ENCODE data around the gene ITGA1. TPM values are rescaled to one million over a fixed set of nuclear protein-coding genes. Genes with fewer than 3 reads are reported as not detected.

ITGA1 gene
- polyA plus RNA-seq, 3 donors: 0.33 to 0.89 (median 0.79) TPM

DNA sequence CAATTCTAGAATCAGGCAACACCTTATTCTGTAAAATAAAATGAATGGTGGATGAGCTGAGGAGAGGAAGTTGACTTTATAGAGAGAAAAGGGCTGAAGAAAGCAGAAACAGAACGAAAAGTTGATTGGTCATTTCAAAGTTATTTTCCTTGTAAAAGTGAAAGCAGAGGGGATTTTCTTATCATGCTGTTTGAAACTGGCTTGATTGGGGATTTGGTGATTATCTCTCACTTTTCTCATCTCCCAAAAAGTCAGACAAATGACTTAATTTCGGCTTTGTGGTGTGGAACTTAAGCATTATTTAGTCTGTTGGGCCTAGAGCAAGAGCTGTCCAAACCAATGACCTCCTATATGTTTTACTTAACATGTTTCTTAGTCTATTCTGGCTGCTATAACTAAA is 141.0 kb downstream of the ITGA1 start:
- Mint-ChIP-seq H3K27ac (no peak overlapping the region), H3K36me3 (no peaks in the 10 kb centered on the region), H3K27me3 (ENCODE audit: low read depth in 3 of 3) (peaks cover 0 to 2% (median 2%) of the 10 kb centered on the region in 3 donors), H3K4me1 (peaks cover 4% of the 10 kb centered on the region), H3K4me3 (no peak overlapping the region), H3K9me3 (peaks cover 0 to 2% (median 0%) of the 10 kb centered on the region in 7 donors)
- Histone ChIP-seq H3K9ac (ENCODE audit: insufficient read depth, low read length, poor library complexity, severe bottlenecking) (no peak overlapping the region), H4K20me1 (ENCODE audit: insufficient read depth, low read length) (no peaks in the 10 kb centered on the region), H3K4me1 (ENCODE audit: control insufficient read depth in 1 of 2, insufficient read depth in 2 of 2, low read length in 2 of 2) (no peaks in the 10 kb centered on the region), H2AFZ (ENCODE audit: insufficient read depth, low read depth, low read length, poor library complexity, severe bottlenecking) (no peak overlapping the region), H3K27me3 (ENCODE audit: control insufficient read depth in 2 of 2, insufficient read depth in 2 of 2, low read length in 2 of 2) (no peaks in the 10 kb centered on the region), H3K79me2 (ENCODE audit: insufficient read depth, low read length) (no peaks in the 10 kb centered on the region), H3K4me2 (replicated peaks; ENCODE audit: extremely low read depth, low read length, poor library complexity, severe bottlenecking) (no peak overlapping the region), H3K36me3 (replicated peaks in 1 of 2; ENCODE audit: control insufficient read depth in 1 of 2, insufficient read depth in 2 of 2, low read length in 2 of 2) (no peaks in the 10 kb centered on the region), H3K4me3 (replicated peaks in 1 of 3; ENCODE audit: low read depth in 2 of 3, low read length in 3 of 3) (no peak overlapping the region), H3K9me3 (replicated peaks in 1 of 2; ENCODE audit: control insufficient read depth in 1 of 2, insufficient read depth in 1 of 2, low read length in 2 of 2) (no peaks in the 10 kb centered on the region), H3K27ac (ENCODE audit: low read depth in 1 of 2, low read length in 2 of 2) (no peak overlapping the region)
- intact Hi-C loops (cut with micrococcal nuclease): no loop called here
- TF ChIP-seq, protein P1, sequence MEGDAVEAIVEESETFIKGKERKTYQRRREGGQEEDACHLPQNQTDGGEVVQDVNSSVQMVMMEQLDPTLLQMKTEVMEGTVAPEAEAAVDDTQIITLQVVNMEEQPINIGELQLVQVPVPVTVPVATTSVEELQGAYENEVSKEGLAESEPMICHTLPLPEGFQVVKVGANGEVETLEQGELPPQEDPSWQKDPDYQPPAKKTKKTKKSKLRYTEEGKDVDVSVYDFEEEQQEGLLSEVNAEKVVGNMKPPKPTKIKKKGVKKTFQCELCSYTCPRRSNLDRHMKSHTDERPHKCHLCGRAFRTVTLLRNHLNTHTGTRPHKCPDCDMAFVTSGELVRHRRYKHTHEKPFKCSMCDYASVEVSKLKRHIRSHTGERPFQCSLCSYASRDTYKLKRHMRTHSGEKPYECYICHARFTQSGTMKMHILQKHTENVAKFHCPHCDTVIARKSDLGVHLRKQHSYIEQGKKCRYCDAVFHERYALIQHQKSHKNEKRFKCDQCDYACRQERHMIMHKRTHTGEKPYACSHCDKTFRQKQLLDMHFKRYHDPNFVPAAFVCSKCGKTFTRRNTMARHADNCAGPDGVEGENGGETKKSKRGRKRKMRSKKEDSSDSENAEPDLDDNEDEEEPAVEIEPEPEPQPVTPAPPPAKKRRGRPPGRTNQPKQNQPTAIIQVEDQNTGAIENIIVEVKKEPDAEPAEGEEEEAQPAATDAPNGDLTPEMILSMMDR (IDR thresholded peaks at IDR 0.05): no peak
- no CpG with 5 or more reads among the region's 2 CpGs for WGBS (ENCODE audit: insufficient coverage)
- DNase-seq: no peak

DNA sequence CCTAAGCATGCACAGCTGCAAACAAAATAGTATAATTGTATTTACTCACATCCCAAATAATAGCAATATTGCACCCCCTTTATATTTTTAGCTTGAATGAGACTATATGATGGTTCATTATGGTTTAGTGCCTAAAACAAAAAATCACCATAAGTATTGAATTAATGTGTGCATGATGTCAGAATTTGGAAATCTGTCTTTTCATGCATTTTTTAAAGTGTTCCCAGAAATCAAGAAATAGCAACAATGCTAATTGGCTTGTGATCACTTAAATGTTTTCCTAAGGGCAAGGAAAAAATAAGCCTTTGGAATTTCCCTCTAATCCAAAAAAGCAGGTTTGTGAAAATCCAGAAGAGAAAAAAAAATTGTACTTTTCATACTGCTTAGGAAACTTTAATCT is 150.5 kb downstream of the ITGA1 start:
- H3K4me2 ChIP-seq (replicated peaks; ENCODE audit: extremely low read depth, low read length, poor library complexity, severe bottlenecking): no peak overlapping the region
- TF ChIP-seq, protein P1 (IDR thresholded peaks at IDR 0.05): no peak
- H3K4me3 ChIP-seq (replicated peaks in 1 of 3; ENCODE audit: low read depth in 2 of 3, low read length in 3 of 3): no peak overlapping the region
- no peaks in the 10 kb centered on the region for H3K79me2 ChIP-seq (ENCODE audit: insufficient read depth, low read length)
- no peak overlapping the region for H2AFZ ChIP-seq (ENCODE audit: insufficient read depth, low read depth, low read length, poor library complexity, severe bottlenecking)
- H3K4me1 ChIP-seq (ENCODE audit: control insufficient read depth in 1 of 2, insufficient read depth in 2 of 2, low read length in 2 of 2): no peaks in the 10 kb centered on the region
- intact Hi-C loops (cut with micrococcal nuclease): no loop called here
- H3K27me3 ChIP-seq (ENCODE audit: control insufficient read depth in 2 of 2, insufficient read depth in 2 of 2, low read length in 2 of 2): no peaks in the 10 kb centered on the region
- no peak overlapping the region for H3K27ac ChIP-seq (ENCODE audit: low read depth in 1 of 2, low read length in 2 of 2)
- no peaks in the 10 kb centered on the region for H3K27me3 Mint-ChIP-seq (ENCODE audit: low read depth in 3 of 3)
- H3K27ac Mint-ChIP-seq: no peak overlapping the region
- H3K36me3 ChIP-seq (replicated peaks in 1 of 2; ENCODE audit: control insufficient read depth in 1 of 2, insufficient read depth in 2 of 2, low read length in 2 of 2): no peaks in the 10 kb centered on the region
- no peaks in the 10 kb centered on the region for H3K36me3 Mint-ChIP-seq
- DNase-seq: no peak
- H3K4me1 Mint-ChIP-seq: no peaks in the 10 kb centered on the region
- H3K4me3 Mint-ChIP-seq: no peak overlapping the region
- H4K20me1 ChIP-seq (ENCODE audit: insufficient read depth, low read length): no peaks in the 10 kb centered on the region
- H3K9ac ChIP-seq (ENCODE audit: insufficient read depth, low read length, poor library complexity, severe bottlenecking): no peak overlapping the region
- peaks cover 0 to 1% (median 0%) of the 10 kb centered on the region in 7 donors for H3K9me3 Mint-ChIP-seq
- H3K9me3 ChIP-seq (replicated peaks in 1 of 2; ENCODE audit: control insufficient read depth in 1 of 2, insufficient read depth in 1 of 2, low read length in 2 of 2): no peaks in the 10 kb centered on the region

Data from CD14-positive monocyte (primary cell).